GM18526 (cell line): ENCODE measurements around the gene PHLDB1.

Experiments
- POLR2A ChIP-seq: IDR thresholded peaks from 3 replicates; pipeline ENCODE4 v1.6.1; 2011; ENCODE audit not compliant: insufficient read length; ENCODE audit errors: extremely low read depth

The PHLDB1 gene

DNA sequence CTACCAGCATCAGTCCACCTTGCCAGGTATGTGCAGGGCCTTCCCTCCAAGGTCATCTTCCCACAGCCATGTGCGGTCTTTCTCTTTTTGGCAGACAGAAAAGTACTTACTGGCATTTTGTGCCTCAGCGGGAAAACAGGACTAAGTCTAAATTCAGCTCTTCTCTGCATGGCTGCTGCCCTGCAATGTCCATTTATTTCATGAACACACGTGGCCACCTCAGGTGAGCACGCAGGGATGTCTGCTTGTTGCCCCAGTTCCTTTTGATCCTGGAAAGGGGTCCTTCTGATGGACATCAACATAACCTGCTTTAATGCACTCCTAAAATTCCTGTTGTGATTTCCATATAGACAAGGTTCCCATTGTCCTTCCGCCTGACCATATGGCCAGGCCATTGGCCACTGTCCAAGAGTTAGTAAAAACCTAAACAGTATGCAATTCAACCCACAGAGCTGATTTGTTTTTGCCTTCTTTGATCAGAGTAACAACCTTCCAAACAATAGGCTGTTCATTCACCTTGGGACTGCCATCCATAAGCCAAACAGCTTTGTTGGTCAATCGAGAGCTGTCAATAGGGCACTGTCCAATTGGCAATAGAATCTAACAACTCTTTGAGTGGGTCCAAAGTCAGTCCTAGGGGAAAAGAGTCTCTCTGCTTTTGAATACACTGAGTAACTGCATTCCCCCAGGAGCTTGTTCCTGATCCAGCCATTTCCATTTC lies 66.1 kb downstream of the PHLDB1 start:
- no peak for TF ChIP-seq POLR2A

- no peak for TF ChIP-seq POLR2A
These were observed 66.6 kb downstream of the PHLDB1 start for GRCh38 chr11:118674082-118674435.

DNA sequence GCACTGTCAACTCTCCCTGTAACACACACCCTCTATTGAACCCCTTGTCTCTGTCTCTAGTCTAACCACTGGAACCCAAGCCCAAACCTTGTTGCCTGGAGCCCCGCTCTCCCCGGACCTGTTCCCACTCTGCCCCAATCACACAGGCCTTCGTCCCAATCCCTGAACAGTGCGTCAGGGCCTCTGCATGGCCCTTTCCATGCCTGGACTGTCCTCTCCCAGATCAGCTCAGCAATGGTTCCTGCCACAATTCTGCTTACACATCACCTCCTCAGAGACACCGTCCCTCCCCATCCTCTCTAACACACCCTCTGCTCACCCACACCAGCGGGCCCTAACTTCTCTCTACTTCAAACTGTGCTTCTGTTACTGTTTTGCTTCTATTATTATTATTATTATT lies 70.6 kb downstream of the PHLDB1 start:
- no peak for TF ChIP-seq POLR2A

DNA sequence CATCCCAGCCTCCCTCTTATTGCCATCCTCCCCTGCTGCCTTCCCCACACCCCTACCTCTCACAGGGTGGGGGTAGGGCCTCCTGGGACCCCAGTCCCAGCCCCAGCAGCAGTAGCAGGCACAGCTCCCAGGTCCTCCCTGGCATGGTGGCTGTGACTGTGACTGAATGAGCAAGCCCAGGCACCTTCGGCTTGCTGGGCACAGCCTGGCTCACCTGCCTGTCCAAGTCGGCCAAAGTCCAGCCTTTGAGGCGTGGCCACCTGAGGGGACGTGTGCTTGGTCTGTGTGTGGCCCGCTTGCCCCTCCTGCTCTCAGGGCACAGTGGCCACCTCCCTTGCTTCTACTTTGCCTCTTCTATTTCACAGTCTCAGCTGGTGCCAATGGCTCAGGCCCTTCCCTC lies 72.1 kb downstream of the PHLDB1 start, which contains the start of gene TREH:
TREH (minus strand) TSS at position 168 of the 400 bp plus-strand sequence; CDS start at position 145, 23 bp downstream.
- no peak for TF ChIP-seq POLR2A

DNA sequence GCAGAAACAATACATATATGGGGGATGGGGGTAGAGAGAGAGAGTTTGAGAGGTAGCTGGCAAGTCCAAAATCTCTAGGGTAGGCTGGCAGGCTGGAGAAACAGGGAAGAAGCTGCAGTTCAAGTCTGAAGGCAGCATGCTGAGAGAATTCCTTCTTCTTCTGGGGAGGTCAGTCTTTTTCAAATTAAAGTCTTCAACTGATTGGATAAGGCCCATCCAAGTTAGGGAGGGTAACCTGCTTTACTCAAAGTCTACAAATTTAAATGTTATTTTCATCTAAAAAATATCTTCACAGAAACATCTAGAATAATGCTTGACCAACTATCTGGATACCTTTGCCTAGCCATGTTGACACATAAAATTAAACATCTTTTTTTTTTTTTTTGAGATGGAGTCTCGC lies 75.0 kb downstream of the PHLDB1 start:
- TF ChIP-seq POLR2A: no peak

DNA sequence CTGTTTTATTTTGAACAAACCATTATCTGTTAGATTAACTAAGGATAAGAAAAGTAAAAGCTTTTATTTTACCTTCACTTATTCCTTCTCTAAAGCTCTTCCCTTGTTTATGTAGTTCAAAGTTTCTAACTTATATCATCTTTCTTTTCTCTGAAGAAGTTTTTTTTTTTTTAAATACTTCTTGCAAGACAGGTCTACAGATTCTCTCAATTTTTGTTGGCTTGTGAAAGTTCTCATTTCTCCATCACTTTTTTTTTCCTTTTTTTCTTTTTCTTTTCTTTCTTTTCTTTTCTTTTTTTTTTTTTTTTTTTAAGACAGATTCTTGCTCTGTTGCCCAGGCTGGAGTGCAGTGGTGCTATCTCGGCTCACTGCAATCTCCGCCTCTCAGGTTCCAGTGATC lies 76.8 kb downstream of the PHLDB1 start:
- TF ChIP-seq POLR2A: no peak

DNA sequence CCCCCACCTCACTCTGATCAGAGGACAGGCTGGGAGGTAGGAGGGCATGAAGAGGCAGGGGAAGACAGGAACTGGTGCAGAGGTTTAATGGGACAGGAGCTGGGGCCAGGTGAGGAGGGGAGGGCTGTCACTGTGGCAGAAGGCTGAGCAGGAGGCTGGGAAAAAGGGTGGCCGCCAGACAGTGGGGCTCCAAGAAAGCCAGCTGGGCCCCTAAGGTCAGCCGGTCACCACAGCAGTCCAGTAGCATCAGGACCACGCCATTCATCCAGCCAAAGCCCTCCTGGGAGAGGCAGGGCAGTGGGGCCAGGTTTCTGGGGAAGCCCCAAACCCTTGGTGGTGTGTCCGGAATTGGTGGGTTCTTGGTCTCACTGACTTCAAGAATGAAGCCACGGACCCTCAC lies 80.5 kb downstream of the PHLDB1 start:
- TF ChIP-seq POLR2A: no peak

DNA sequence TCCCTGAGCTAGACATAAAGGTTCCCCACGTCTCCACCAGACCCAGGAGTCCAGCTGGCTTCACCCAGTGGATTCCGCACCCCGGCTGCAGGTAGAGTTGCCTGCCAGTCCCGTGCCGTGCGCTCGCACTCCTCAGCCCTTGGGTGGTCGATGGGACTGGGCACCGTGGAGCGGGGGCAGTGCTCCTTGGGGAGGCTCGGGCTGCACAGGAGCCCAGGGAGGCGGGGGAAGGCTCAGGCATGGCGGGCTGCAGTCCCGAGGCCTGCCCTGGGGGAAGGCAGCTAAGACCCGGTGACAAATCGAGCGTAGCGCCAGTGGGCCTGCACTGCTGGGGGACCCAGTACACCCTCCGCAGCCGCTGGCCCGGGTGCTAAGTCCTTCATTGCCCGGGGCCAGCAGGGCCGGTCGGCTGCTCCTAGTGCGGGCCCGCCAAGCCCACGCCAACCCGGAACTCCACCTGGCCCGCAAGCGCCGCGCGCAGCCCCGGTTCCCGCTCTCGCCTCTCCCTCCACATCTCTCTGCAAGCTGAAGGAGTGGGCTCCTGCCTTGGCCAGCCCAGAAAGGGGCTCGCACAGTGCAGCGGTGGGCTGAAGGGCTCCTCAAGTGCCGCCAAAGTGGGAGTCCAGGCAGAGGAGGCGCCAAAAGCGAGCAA lies 81.6 kb downstream of the PHLDB1 start:
- TF ChIP-seq POLR2A: no peak

DNA sequence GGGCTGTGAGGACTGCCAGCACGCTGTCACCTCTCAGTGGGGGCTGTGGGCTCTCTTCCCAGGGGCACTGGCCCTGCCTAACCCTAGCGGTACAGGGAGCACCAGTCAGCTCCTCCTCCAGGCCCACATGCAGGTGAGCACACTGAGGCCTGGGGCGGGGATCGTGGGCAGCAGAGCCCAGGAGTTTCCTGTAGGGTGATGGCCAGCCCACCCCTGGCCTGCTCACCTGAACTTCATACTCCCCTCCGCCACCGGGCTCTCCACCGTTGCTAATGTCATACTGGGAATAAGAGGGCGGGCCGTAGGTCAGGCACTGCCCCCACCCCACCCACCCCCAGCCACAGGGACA lies 82.1 kb downstream of the PHLDB1 start:
- TF ChIP-seq POLR2A: no peak

GRCh38 chr11:118689852-118690552 lies 82.6 kb downstream of the PHLDB1 start:
- no peak for TF ChIP-seq POLR2A

DNA sequence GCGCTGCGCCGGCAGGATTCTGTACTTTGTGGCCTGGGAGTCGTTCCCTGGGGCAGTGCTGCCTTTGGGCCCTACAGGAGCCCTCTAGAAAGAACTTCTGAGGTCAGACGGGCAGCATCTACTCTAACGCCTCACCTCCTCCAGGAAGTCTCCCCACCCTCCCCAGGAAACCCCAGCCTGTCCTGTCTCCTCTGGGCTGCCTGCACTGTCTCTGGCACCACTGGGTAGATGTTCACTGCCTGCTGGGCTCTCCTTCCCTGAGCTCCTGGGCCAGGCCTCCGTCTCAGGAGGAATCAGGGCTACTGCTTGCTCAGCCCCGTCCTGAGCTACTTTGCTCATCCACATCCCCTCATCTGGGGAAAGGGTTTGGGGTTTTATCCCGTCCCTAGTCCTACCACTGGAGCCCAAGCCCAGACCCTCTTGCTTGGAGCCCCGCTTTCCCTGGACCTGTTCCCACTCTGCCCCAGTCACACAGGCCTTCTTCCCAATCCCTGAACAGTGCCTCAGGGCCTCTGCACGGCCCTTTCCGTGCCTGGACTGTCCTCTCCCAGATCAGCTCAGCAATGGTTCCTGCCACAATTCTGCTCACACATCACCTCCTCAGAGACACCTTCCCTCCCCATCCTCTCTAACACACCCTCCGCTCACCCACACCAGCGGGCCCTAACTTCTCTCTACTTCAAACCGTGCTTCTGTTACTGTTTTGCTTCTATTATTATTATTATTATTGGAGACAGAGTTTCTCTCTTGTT lies 83.3 kb downstream of the PHLDB1 start:
- no peak for TF ChIP-seq POLR2A

GRCh38 chr11:118691926-118692830 lies 84.8 kb downstream of the PHLDB1 start:
- TF ChIP-seq POLR2A: no peak

- TF ChIP-seq POLR2A: no peak
These were observed 86.8 kb downstream of the PHLDB1 start for GRCh38 chr11:118694185-118694584.

DNA sequence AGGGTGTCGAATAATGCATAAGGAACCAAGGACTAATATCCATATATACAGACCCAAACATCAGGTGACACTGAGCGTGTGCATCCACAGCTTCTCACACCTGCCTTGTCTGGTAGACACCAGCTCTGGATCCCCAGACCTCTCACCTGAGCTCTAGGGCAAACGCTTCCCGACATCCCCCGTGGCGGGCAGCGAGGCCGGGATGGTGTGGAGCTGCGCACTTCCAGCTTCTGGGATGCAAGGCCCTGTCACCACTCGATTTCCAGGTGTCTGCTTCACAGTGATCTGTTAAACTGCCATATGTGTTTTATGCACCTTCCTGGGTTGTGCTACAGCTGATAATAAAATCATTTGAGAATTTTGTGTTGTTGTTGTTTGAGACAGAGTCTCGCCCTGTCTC lies 87.4 kb downstream of the PHLDB1 start:
- TF ChIP-seq POLR2A: no peak
